HG03135 (cell line): ENCODE results near the gene NAT9.

Experiments
- ATAC-seq: cut with Tn5 transposase; IDR thresholded peaks from one replicate; pipeline ENCODE4 v1.9.1; 2021; ENCODE audit warnings: mild to moderate bottlenecking, moderate library complexity; ENCODE audit not compliant: unreplicated experiment

The NAT9 gene

DNA sequence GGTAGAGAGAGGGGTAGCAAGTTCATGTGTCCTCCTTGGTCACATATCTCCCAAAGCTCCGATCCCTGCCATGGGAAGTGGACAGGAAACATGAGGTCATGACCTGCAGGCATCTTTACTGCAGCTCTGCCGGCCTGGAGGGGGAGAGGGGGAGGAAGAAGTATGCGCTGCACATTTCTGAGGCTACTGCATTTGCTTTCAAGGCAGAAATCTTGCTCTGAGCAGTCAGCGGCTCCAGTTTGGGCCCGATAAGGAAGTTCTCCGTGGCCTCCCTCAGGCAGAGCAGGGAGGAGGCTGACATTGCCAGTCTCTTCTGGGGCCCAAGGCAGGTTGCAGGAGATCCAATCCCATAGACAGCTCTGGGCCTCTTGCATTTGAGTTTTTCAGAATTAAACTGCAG, 29.2 kb downstream of the NAT9 start:
- no peak for ATAC-seq

DNA sequence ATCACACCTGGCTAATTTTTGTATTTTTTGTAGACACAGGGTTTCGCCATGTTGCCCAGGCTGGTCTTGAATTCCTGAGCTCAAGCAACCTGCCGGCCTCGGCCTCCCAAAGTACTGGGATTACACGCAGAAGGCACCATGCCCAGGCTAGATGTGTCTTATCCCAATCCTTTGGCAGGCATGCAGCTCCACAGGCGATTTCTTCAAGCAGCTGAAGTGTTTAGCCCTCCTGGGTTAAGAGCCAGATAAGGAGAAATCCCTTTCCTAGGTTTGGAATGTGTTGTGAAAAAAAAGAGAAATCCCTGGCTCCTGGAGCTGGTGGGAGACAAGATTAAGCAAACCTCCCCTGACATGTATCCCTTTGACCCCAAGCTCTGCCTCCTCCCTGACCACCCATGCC, 29.8 kb downstream of the NAT9 start:
- no peak for ATAC-seq

DNA sequence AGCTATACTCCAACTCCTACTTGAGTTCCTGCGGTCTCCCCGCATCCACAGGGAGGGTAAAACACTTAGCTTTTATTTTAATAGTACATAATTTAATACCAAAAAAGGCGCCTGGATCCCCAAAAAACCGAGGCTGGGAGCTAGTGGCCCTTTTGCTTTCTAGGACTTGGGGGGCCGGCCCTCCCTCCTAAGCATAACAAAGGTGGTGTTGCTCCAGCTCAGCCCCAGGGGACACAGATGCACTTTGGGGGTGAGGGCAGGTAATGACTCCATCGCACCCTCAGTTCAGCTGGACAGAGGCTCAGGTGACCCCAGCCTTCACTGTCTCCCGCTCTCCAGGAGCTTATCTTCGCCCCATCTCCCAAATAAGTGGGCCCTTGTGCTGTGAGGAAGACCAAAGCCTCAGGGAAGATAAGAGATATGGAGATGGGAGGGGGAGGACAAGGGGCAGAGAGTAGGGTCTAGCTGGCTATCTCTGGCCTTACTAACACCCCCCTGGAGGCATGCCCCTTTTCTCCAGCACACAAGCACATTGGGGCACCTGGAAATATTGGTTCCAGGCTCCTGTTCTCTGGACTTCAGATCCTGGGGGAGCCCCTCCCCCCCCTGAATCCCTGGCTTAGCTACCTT, 30.5 kb downstream of the NAT9 start:
- no peak for ATAC-seq

DNA sequence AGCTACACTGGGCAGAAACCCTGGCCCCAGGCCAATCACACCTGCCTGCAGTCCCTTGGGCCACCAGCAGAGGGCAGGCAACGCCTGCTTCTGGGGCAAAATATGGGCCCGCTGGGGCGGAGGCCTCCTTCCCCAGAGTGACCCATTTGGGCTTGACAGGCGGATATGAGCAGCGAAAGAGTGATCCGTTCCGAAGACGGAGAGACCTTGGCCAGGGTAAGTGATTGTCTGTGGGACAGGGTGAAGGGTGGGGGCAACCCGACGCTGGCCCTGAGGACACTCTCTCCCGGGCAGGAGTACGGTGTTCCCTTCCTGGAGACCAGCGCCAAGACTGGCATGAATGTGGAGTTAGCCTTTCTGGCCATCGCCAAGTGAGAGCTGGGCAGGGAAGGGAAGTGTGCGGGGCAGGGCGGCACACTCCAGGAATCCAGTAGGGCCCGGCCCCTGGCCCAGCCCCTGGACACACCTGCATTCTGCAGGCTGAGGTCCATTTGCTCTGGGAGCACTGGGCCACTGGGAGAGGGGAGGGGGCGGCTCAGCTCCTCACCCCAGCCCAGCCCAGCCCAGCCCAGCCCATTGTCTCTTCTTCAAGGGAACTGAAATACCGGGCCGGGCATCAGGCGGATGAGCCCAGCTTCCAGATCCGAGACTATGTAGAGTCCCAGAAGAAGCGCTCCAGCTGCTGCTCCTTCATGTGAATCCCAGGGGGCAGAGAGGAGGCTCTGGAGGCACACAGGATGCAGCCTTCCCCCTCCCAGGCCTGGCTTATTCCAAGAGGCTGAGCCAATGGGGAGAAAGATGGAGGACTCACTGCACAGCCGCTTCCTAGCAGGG, 31.2 kb downstream of the NAT9 start:
- ATAC-seq: no peak

DNA sequence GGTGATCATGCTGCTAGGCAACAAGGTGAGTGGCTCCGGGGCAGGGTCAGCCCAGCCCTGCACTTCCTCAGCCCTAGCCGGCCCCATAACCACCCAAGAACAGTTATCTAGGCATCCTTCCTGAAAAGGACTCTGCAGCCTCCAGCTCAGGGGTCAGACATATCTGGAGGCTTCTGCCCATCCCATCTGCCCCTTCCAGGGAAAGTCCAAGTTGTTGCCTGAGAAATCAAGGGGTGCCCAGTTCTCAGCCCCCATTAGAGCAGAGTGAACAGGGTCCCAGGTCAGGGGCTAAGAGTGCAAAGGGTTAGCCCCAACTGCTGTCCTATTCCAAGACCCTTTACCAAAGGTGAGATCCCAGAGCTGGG, 31.8 kb downstream of the NAT9 start:
- no peak for ATAC-seq

DNA sequence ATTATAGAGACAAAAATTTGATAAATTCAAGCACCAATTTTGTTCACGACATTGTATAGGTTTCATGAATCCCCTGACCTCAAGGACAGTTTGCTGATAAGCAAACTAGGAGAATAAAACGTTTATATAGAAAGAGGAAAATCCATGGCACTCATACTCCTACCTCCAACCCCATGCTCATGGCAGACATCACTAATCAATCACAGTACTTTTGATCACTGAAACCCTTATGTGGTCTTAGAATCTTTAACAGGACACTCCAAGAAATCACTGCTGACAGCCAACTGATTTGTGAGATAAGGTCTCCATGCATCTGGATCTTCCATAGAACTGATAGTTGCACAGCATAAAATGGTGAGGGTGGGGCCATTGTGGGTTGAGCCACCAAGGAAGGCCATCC, 32.4 kb downstream of the NAT9 start:
- no peak for ATAC-seq

DNA sequence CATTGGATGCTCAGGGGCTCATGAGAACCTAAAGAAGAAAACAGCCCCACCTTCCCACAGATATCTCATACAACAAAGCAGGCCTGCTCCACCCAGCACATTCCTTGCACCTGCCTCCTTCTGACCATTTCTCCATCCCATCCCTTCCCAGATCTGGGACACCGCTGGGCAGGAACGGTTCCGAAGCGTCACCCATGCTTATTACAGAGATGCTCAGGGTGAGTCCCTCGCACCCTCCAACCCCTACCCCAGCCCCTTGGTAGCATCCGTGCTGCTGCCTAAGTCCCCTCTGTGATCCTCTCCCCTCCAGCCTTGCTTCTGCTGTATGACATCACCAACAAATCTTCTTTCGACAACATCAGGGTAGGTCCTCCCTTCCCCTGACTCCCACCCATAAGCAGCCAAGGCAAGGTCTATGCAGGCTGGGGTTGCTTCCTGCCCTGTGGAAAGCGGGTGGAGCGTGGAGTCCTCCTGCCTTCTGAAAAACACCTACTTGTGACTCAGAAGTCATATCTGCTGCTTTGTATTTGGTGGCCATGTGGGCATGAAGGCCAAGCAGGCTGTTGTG, 33.1 kb downstream of the NAT9 start:
- no peak for ATAC-seq

DNA sequence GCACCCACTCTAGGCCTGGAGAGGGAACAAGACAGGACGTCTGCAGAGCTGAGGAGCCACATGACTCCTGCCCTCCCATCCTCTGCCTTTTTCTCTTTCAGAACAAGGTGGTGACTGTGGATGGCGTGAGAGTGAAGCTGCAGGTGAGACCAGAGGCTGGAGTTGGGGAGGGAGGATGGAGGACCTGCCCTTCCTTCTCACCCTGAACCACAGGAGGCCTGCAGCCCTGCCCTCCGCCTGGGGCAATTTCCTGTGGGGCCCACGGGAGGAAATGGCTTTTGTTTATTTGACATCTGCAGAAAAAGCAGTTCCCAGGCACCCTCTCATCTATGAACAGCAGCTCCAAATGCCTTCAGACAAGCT, 34.0 kb downstream of the NAT9 start:
- no peak for ATAC-seq

DNA sequence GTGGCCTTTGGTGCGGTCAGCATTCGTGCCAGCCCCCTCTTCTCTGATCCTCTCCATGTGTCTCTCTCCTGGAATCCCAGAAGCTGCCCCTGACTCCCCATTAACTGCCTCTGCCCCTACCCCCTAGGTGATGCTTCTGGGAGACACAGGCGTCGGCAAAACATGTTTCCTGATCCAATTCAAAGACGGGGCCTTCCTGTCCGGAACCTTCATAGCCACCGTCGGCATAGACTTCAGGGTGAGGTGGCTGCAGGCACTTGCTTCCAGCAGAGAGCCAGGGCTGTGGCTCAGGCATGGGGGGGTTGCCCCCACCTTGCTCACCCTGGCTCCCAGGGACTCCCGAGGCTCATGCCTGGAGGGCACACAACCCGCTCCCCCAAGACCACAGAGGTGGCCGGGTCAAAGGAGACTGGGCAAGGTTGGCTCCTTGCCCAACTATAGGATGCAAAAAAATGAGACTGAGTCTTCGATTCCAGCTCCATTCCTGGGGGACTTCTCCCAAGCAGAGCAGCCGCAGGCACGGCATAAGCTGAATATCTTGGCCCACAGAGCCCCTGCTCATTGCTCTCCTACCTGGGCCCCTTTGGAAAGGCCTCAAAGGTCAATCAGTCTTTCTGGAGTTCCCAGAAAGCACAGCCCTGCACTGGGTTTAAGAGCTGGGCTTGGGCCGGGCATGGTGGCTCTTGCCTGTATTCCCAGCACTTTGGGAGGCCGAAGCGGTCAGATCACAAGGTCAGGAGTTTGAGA, 35.3 kb downstream of the NAT9 start:
- ATAC-seq: no peak

DNA sequence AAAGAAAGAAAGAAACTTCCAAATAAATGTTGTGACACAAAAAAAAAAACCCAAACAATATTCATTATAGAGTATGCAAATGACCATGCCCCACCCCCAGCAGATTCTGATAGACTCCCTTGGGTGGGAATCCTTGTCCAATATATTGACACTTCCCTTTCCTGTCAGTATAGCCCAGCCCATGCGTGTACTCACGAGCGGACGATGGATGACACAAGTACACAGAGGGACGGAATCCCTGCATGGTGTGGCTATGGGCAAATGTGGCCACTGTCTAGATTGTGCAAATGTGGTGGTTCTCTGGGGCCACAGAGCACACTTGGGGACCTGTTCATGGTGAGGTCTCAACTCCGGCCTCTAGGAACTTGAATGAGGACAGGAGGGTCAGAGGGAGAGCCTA, 36.0 kb downstream of the NAT9 start:
- ATAC-seq: no peak

DNA sequence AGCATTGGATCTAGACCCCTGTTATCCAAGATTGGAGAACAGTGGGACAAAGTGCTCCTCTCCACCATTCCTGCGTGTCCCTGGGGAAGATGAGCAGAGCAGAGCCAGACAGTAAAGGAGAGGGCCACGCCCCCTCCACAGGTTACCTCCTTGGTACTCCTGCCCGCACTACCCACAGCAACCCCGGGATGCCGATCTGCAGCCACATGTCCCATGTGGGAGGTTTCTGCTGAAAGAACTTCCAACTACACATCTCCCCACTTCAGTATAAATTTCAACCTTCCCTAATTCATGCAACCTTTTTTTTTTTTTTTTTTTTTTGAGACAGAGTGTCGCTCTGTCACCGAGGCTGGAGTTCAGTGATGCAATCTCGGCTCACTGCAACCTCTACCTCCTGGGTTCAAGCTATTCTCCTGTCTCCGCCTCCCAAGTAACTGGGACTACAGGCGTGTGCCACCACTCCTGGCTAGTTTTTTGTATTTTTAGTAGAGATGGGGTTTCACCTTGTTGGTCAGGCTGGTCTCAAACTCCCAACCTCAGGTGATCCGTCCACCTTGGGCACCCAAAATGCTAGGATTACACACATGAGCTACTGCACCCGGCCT, 36.8 kb downstream of the NAT9 start:
- ATAC-seq: no peak

DNA sequence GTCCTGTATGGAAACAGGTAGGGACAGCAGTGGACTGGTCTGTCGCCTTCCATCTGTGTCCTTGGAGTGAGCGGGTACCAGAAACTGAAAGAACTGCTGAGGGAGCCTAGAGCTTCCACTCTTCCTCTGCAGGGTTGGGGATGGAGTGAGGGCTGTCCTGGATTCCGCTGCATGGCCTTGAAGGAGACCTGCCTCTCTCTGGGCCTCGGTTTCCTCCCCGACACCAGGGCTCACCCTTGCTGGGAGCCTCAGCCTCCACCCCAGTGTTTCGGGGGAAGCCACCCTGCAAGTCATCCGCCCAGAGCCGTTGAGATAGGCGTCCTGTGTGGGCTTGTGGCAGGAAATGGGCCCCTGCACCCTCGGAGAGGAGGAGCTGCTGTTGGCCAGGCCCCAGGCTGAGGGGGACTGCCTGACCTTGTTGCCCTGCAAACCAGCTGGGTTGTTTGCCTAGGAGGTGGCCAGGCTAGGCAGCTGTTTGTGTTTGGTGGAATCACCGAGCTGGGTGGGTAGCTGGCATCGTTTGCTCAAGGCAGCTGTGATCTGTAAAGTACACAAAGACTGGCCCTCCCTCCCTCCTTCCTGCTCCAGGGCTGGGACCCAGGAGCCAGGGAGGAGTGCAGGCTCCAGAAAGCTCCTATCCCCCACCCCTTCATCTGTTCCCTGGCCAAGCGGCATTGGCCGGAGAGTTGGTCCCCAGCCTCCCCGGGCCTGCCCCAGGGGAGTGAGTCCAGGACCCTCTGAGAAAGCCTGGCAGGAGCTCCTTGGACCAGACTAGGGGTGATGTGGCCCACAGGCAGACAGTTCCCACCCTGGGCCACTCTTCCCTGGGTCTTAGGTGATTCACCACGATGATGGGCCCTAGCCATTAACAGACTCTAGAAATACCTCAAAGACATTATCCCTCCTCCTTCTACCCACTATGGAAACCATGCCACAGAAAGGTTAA, 37.8 kb downstream of the NAT9 start:
- no peak for ATAC-seq

DNA sequence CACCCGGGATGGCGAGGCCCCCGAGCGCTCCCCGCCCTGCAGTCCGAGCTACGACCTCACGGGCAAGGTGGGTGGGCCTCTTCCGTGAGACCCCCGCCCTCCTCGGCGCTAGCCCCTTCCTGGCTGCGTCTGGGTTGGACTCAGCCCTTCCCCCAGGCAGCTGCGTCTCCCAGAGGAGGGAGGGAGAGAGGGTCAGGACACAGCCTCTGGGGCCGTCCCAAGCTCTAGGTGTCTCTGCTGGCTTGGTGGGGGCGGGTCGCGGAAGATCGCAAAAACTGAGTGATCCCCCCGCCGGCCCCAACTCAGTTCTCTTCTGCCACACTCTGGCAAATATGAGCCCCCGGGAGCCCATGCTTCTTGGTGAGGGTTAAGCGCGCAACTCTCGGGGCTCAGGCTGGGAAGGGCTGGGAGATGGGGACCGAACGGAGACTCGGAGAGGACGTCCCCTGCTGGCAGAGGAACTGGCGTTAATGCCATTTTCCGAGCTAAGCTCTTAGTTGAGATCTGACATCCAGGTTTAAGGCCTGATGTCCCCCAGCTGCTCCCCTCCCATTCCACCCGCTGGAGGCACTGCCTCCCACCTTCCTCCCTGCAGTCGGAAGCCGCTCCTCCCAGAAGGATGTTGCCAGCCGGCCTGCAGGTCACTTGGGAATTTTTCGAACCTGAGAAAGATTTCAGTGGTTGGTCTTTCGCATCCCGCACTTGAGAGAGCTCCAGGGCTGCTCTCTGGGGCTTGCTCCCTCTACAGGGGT, 38.7 kb downstream of the NAT9 start:
- no peak for ATAC-seq

DNA sequence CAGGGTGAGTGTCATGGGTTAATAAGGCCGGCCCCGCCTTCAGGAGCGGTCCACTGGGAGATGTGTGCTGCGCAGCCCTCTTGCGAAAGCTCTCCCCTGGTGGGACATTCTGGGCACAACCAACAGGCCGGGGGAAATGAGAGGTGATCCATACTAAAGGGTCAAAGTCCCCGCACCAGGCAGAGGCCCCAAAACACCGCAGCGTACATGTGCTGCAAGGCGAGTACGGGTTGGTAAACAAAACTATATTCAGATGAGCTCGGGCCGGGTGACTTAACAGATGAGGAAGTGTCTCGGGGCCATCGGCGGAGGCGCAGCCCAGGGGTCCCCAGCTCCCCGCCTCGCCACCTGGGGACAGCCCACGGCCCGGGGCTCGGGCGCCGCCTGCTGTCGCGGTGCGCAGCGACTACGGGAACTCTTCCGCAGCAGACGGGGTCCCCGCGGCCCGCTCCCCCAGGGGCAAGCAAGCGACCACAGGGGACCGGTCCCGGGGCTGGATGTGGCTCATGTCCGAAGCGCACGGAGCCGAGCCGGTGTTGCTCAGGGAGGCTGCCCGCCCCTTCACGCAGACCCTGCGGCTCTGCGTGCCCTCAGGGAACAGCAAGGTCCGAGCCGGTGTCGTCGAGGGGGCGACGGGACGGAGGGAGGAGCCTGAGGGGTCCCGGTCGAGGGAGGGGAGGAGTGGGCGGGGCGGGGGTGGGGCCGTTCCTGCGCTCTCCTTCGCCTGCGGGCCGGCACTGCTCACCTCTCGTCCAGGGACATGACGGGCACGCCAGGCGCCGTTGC, 39.4 kb downstream of the NAT9 start, which contains the start of gene RAB37:
Gene RAB37, plus strand, starts transcription at position 744 of the 786 bp plus-strand sequence. Its CDS starts 17 bp downstream, at position 761.
- ATAC-seq: no peak

DNA sequence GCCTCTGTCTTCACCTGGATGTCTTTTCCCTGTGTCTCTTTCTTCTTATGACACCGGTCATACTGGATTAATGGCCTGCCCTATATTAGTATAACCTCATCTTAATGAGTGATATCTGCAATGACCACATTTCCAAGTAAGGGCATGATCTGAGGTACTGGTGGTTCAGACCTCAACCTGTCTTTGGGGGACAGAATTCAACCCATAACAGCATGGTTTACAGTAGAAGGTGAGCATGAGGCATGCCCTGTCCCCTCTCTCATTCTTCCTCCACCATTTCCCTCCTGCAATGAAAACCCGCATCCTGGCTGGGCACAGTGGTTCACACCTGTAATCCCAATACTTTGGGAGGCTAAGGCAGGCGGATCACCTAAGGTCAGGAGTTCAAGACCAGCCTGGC, 41.9 kb downstream of the NAT9 start:
- ATAC-seq: no peak

DNA sequence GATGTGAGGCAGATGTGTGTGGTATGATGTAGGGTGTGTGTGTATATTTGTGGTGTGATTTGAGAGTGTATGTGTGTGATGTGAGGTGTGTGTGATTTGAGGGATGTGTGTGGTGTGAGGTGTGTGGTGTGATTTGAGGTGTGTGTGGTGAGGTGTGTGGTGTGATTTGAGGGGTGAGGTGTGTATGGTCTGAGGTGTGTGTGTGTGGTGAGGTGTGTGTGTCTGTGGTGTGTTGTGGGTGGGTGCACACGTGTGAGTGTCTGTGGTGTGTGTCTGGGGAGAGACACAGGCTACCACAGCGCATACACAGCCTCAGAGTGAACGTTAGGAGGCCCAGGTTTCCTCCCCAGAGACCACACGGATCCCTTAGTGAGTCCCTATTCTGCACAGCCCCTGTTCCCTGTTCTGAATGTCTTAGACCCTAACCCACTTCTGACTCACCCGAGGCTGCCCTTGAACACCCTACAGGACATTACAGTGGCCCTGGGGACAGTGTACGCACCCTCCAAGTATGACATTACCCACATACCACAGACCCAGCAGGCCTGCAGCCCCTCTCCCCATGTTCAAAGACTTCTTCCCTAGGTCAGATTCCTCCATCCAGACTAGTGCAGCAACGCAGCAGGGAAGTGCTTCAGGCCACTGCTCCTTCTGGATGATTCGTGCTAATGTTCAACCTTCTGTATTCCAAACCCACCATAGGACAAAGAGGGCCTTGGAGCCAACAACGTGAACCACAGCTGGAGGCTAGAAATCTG, 42.6 kb downstream of the NAT9 start:
- ATAC-seq: no peak

DNA sequence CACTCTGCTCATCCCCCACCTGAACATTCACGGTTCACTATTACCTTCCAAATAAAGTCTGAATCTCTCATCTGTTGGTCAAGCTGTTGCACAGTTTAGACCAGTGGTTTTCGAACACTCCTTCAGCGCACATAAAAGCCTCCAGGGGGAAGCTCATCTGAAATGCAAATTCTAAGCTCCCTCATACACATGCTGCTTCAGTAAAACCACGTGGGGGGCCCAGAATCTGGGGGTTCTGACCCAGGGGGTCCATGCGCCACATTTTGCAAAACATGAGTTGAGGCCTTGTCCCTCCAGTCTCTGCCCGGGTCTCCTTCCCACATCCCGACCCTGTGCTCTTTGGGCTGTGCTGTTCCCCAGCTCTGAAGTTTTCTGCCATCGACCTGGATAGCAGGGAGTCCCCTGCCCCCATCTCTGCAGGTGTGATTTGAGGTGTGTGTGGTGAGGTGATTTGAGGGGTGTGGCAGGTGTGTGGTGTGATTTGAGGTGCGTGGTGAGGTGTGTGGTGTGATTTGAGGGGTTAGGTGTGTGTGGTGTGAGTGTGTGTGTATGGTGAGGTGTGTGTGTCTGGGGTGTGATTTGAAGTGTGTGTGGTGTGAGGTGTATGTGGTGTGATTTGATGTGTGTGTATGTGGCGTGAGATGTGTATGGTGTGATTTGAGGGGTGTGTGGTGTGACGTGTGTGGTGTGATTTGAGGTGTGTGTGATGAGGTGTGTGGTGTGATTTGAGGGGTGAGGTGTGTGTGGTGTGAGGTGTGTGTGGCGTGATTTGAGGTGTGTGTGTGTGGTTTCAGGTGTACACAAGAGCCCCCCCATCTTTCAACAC, 43.9 kb downstream of the NAT9 start:
- ATAC-seq: no peak
